Left lung (tissue), 10 donors: ENCODE data around the gene MSL3. TPM values are rescaled to one million over a fixed set of nuclear protein-coding genes. Genes with fewer than 3 reads are reported as not detected.

ENCODE experiments used
- ATAC-seq: fragments of 200-7000 bp; cut with Tn5 transposase; one replicate; pipeline ENCODE4 v1.9.1; 2020; ENCODE audit warnings: moderate library complexity
- DNase-seq, 4 donors: peaks; one replicate each; pipeline ENCODE4 v3.0.0-alpha.2; 2013 to 2020
- H3K27ac ChIP-seq, 2 donors: fragments of 200-600 bp; sonication (generic) in 1 of 2; one replicate each; pipeline versions ENCODE4 v1.5.0 to v1.8.0; 2020 to 2021
- H3K27me3 ChIP-seq, 2 donors: fragments of 200-600 bp; sonication (generic) in 1 of 2; one replicate each; pipeline versions ENCODE4 v1.5.0 to v1.8.0; 2020 to 2021
- H3K36me3 ChIP-seq, 2 donors: fragments of 200-600 bp; sonication (generic) in 1 of 2; one replicate each; pipeline versions ENCODE4 v1.5.0 to v1.8.0; 2020 to 2021
- H3K4me1 ChIP-seq, 2 donors: fragments of 200-600 bp; one replicate each; pipeline ENCODE4 v1.8.0; 2021
- H3K4me3 ChIP-seq, 2 donors: fragments of 200-600 bp; sonication (generic) in 1 of 2; one replicate each; pipeline versions ENCODE4 v1.5.0 to v1.8.0; 2020 to 2021; ENCODE audit warnings: mild to moderate bottlenecking in 1 of 2
- H3K9me3 ChIP-seq, 2 donors: fragments of 200-600 bp; sonication (generic) in 1 of 2; one replicate each; pipeline versions ENCODE4 v1.5.0 to v1.8.0; 2020 to 2021
- intact Hi-C, 2 donors: fragments of 100-400 bp; cut with DNase I; formaldehyde crosslinking; loops; one replicate each; pipeline versions ENCODE4 v1.11.2 to v1.14.2; 2022
- polyA plus RNA-seq, 6 donors: library from polyadenylated mRNA; unstranded; fragments of 120-200 nt; gene quantifications; one replicate each; pipeline ENCODE4 v1.2.1, GENCODE V29; 2013; ENCODE audit not compliant: insufficient read length in 6 of 6
- total RNA-seq, 2 donors: library from RNA; stranded (reverse); fragmentation: NEBNext Ultra II Directional; extraction: Animal tissue kit (Norgen Biotek cat#: 25700); gene quantifications; one replicate each; pipeline ENCODE4 v1.2.1, GENCODE V29; 2021
- TF ChIP-seq, protein P1 (sequence below), 2 donors: fragments of 200-600 bp; sonication (generic) in 1 of 2; IDR thresholded peaks; one replicate each; pipeline versions ENCODE4 v1.5.0 to v1.8.0; 2021; ENCODE audit warnings: antibody characterized with exemption in 2 of 2
- donor health status: DM: no; HTN: yes; CAD: no.
- donor health status: DM: no; HTN: no; CAD: no.

MSL3 gene
- total and polyA plus RNA-seq, 8 donors: 27.3 to 45.8 (median 40.5) TPM

GRCh38 chrX:11764602-11765067 is 6.6 kb downstream of the MSL3 start:
- H3K27me3 ChIP-seq: no peaks in the 10 kb centered on the region
- no peak for DNase-seq
- H3K4me3 ChIP-seq: no peak overlapping the region
- intact Hi-C loops: loop anchor here in 1 of 2 donors (10.0 kb wide), 1 partner anchor 230 kb away; no protein-coding TSS in a partner anchor
- peaks cover 0 to 76% of the 10 kb centered on the region in 2 donors for H3K36me3 ChIP-seq
- ATAC-seq: no peak
- H3K4me1 ChIP-seq: peaks cover 0 to 13% of the 10 kb centered on the region in 2 donors
- TF ChIP-seq, protein P1, sequence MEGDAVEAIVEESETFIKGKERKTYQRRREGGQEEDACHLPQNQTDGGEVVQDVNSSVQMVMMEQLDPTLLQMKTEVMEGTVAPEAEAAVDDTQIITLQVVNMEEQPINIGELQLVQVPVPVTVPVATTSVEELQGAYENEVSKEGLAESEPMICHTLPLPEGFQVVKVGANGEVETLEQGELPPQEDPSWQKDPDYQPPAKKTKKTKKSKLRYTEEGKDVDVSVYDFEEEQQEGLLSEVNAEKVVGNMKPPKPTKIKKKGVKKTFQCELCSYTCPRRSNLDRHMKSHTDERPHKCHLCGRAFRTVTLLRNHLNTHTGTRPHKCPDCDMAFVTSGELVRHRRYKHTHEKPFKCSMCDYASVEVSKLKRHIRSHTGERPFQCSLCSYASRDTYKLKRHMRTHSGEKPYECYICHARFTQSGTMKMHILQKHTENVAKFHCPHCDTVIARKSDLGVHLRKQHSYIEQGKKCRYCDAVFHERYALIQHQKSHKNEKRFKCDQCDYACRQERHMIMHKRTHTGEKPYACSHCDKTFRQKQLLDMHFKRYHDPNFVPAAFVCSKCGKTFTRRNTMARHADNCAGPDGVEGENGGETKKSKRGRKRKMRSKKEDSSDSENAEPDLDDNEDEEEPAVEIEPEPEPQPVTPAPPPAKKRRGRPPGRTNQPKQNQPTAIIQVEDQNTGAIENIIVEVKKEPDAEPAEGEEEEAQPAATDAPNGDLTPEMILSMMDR (IDR thresholded peaks at IDR 0.05): no peak
- H3K9me3 ChIP-seq: no peaks in the 10 kb centered on the region
- no peak overlapping the region for H3K27ac ChIP-seq

- Histone ChIP-seq H3K4me3 (no peak overlapping the region), H3K27ac (no peak overlapping the region), H3K27me3 (no peaks in the 10 kb centered on the region), H3K9me3 (no peaks in the 10 kb centered on the region), H3K36me3 (peaks cover 0 to 81% of the 10 kb centered on the region in 2 donors), H3K4me1 (peaks cover 0 to 13% of the 10 kb centered on the region in 2 donors)
- intact Hi-C loops: loop anchor here in 1 of 2 donors (10.0 kb wide), 1 partner anchor 231 kb away; no protein-coding TSS in a partner anchor
- TF ChIP-seq, protein P1 (IDR thresholded peaks at IDR 0.05): no peak
- DNase-seq (no peak), ATAC-seq (no peak)
Observed at GRCh38 chrX:11765449-11765848, 7.4 kb downstream of the MSL3 start.

DNA sequence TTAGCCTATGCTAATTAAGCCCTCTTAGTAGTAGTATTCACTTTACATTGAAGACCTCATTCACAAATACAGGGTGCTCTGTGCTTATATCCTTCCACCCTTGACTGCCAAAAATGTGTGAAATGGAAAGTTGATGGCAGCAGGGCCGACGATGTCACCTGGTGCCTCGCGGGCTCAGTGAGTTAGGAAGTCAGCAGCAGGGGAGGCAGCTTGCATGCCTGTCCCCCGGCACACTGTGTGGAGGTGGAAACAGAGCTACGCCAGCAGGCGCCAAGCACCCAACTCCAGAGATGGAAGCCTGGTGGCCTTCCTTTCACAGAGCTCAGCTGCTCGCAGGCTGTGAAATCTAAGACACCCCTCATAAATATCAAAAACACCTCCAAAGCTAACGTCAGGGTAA is 8.4 kb downstream of the MSL3 start:
- no peak overlapping the region for H3K27ac ChIP-seq
- no peaks in the 10 kb centered on the region for H3K27me3 ChIP-seq
- DNase-seq (no peak), ATAC-seq (no peak)
- H3K4me1 ChIP-seq: peaks cover 0 to 4% of the 10 kb centered on the region in 2 donors
- no peak overlapping the region for H3K4me3 ChIP-seq
- TF ChIP-seq, protein P1 (IDR thresholded peaks at IDR 0.05): no peak
- intact Hi-C loops: loop anchor here in 1 of 2 donors (10.0 kb wide), 1 partner anchor 232 kb away; no protein-coding TSS in a partner anchor
- H3K36me3 ChIP-seq: peaks cover 0 to 81% of the 10 kb centered on the region in 2 donors
- H3K9me3 ChIP-seq: no peaks in the 10 kb centered on the region

DNA sequence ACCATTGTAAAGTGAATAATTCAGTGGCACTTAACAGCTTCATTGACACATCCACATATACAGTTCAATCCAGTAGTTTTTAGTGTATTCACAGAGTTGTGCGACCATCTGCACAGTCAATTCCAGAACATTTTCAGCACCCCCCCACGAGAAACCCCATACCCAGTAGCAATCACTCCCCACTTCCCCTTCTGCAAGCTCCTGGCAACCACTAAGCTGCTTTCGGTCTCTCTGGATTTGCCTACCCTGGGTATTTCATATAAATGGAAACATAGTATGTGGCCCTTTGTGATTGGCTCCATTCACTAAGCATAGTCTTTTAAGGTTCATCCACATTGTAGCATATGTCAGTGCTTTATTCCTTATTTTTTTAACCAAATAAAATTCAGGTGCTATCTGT is 10.0 kb downstream of the MSL3 start:
- Histone ChIP-seq H3K27me3 (no peaks in the 10 kb centered on the region), H3K4me1 (no peaks in the 10 kb centered on the region), H3K27ac (no peak overlapping the region), H3K36me3 (peaks cover 0 to 75% of the 10 kb centered on the region in 2 donors), H3K9me3 (no peaks in the 10 kb centered on the region), H3K4me3 (no peak overlapping the region)
- intact Hi-C loops: loop anchor here in 1 of 2 donors (10.0 kb wide), 1 partner anchor 233 kb away; no protein-coding TSS in a partner anchor
- DNase-seq: no peak
- no peak for ATAC-seq
- TF ChIP-seq, protein P1 (IDR thresholded peaks at IDR 0.05): no peak

GRCh38 chrX:11770320-11770719 is 12.3 kb downstream of the MSL3 start:
- Histone ChIP-seq H3K4me1 (no peaks in the 10 kb centered on the region), H3K9me3 (no peaks in the 10 kb centered on the region), H3K27me3 (no peaks in the 10 kb centered on the region), H3K4me3 (no peak overlapping the region), H3K27ac (no peak overlapping the region), H3K36me3 (peaks cover 0 to 72% of the 10 kb centered on the region in 2 donors)
- ATAC-seq: peak; percentile 92
- TF ChIP-seq, protein P1 (IDR thresholded peaks at IDR 0.05): peak; percentile 65 to 82
- peak in 3 of 4 donors; percentile 43 to 65 (median 46) for DNase-seq
- intact Hi-C loops: no loop called here
